IPS DF 6.9 (cell line): Measurements from ENCODE around the gene HOXB4.

ENCODE experiments used
- DNase-seq: peaks from one replicate; pipeline ENCODE4 v3.0.0-alpha.2; 2013; ENCODE audit warnings: low read depth, low spot score
- H3K27ac ChIP-seq: one replicate; pipeline ENCODE4 v1.5.1; 2013; ENCODE audit warnings: low read length, control low read depth
- H3K27me3 ChIP-seq: 2 replicates; pipeline ENCODE4 v1.6.1; 2013; ENCODE audit warnings: mild to moderate bottlenecking, low read length; ENCODE audit not compliant: control insufficient read depth, insufficient read depth
- H3K36me3 ChIP-seq: 2 replicates; pipeline ENCODE4 v1.6.1; 2013; ENCODE audit warnings: low read length; ENCODE audit not compliant: control insufficient read depth, insufficient read depth
- H3K4me1 ChIP-seq: 2 replicates; pipeline ENCODE4 v1.6.1; 2013; ENCODE audit warnings: low read length; ENCODE audit not compliant: control insufficient read depth, insufficient read depth
- H3K4me3 ChIP-seq: 2 replicates; pipeline ENCODE4 v1.5.1; 2013; ENCODE audit warnings: mild to moderate bottlenecking, low read length
- H3K9me3 ChIP-seq: 2 replicates; pipeline ENCODE4 v1.6.1; 2013; ENCODE audit warnings: low read length, inconsistent platforms; ENCODE audit not compliant: control insufficient read depth, insufficient read depth
- WGBS: extraction: QIAGEN DNeasy Blood & Tissue Kit; methylation state at CpG from one replicate; pipeline ENCODE4 v1.1.7; 2013; ENCODE audit warnings: mixed read lengths, missing lambda C conversion rate; ENCODE audit not compliant: insufficient read length, insufficient coverage; 5-methylcytosine and 5-hydroxymethylcytosine counted together

HOXB4 gene

DNA sequence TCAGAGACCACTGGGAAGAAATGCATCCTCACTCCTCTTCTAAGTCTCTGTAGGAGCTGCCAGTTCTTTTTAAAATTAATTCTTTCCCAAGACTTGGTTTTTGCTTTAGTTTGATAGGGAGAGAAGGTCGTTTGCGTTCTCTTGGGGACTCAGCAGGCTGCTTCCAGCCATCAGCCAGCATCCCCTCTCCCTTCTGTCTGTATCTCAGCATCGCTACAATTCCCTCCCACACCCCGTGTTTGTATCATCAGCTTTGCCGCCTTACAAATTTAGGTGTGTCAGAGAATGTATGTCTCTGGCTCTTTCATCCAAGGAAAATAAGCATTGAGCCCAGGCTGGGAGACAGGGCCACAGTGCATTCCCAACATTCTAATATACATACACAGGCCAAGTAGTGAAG is 21.2 kb upstream of the HOXB4 start:
- peaks cover 100% of the 10 kb centered on the region for H3K27me3 ChIP-seq
- H3K4me3 ChIP-seq, result no peak overlapping the region

DNA sequence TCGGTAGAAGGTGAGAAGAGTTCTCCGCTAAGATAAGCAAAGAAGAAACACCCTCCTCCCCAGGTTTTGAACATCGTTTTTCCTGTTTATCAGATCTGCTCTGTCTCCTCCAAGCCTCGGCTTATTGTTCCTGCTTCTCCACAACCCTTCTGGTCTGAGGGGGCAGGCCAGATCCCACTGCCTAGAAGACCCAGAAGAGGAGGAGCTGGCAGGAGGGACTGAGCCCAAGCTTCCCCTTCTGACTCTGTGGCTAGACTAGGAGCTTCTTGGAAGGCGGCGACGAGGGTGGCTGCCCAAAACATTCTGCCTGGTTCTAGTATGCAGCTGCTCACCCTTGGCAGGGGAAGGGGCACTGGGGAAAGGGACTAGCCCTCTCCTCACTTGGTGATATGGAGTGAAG is 20.6 kb upstream of the HOXB4 start:
- no peaks in the 10 kb centered on the region for H3K9me3 ChIP-seq
- H3K4me3 ChIP-seq, result no peak overlapping the region
- peaks cover 4% of the 10 kb centered on the region; the same call in 1 of the 2 replicates for H3K4me1 ChIP-seq
- WGBS, result no CpG with 5 or more reads among the region's 7 CpGs
- peaks cover 98% of the 10 kb centered on the region for H3K27me3 ChIP-seq
- DNase-seq, result no peak
- H3K27ac ChIP-seq, result no peak overlapping the region
- H3K36me3 ChIP-seq, result no peaks in the 10 kb centered on the region

More for the DNA sequence above, 21.2 kb upstream of the HOXB4 start:
- H3K36me3 ChIP-seq, result no peaks in the 10 kb centered on the region
- H3K4me1 ChIP-seq, result peaks cover 2% of the 10 kb centered on the region; the same call in 1 of the 2 replicates
- no peak for DNase-seq
- no CpG with 5 or more reads among the region's 5 CpGs for WGBS
- H3K27ac ChIP-seq, result no peak overlapping the region
- H3K9me3 ChIP-seq, result no peaks in the 10 kb centered on the region

DNA sequence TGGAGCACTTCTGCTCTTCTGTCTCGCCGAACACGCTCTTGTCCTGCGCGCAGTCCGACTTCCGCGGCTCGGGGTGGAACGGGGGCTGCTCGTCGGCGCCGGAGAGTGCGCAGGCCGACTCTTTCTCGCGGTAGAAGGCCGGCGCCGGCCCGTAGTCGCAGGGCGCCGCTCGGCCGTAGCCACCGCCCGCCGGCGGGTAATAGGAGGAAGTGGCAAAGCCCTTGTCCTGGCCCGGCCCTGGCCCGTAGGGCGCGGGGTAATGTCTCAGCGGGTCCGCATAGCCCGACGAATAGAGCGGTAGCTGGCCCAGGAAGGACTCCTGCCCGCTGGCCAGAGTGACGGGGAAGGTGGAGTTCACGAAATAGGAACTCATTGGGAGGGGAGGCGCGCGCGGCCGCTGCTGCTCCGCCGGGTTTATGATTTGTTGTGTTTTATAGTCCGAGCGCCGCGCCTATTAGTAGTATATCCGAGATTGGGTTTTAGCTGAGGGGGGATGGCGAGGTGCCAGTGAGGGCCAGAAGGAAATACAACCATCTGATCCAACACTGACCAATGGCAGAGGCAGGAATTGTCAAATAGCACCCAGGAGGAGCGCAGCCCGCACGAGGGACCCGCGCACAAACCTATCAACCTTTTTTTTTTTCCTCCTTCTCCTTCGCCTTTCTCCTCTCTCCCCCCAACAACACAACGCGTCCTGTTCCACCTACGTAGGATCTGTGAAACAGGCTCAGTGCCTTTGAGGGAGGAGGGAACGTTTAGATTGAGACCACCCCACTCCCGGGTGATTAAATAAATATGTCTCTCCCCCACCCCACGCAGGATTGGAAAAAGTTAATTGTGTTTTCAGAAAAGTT is 19.9 kb upstream of the HOXB4 start:
- WGBS, result no CpG with 5 or more reads among the region's 68 CpGs
- DNase-seq, result no peak
- Histone ChIP-seq H3K4me1 (peaks cover 4% of the 10 kb centered on the region; the same call in 1 of the 2 replicates), H3K9me3 (no peaks in the 10 kb centered on the region), H3K27me3 (peaks cover 96% of the 10 kb centered on the region), H3K36me3 (no peaks in the 10 kb centered on the region), H3K27ac (no peak overlapping the region), H3K4me3 (no peak overlapping the region)

DNA sequence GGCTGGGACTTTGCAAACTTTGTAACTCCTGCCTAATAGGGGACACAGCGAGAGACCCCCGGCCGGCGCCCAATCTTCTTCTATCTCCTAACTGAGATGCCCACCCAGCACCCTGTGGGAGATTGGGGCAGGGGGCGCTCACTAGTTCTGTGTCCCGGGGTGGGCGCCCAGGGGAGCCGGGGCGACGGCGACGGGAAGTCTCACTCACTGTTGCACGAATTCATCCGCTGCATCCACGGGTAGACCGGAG is 19.3 kb upstream of the HOXB4 start:
- Histone ChIP-seq H3K9me3 (no peaks in the 10 kb centered on the region), H3K27ac (no peak overlapping the region), H3K4me3 (no peak overlapping the region), H3K27me3 (peaks cover 96% of the 10 kb centered on the region), H3K4me1 (peaks cover 4% of the 10 kb centered on the region; the same call in 1 of the 2 replicates), H3K36me3 (no peaks in the 10 kb centered on the region)
- DNase-seq, result no peak
- no CpG with 5 or more reads among the region's 16 CpGs for WGBS

DNA sequence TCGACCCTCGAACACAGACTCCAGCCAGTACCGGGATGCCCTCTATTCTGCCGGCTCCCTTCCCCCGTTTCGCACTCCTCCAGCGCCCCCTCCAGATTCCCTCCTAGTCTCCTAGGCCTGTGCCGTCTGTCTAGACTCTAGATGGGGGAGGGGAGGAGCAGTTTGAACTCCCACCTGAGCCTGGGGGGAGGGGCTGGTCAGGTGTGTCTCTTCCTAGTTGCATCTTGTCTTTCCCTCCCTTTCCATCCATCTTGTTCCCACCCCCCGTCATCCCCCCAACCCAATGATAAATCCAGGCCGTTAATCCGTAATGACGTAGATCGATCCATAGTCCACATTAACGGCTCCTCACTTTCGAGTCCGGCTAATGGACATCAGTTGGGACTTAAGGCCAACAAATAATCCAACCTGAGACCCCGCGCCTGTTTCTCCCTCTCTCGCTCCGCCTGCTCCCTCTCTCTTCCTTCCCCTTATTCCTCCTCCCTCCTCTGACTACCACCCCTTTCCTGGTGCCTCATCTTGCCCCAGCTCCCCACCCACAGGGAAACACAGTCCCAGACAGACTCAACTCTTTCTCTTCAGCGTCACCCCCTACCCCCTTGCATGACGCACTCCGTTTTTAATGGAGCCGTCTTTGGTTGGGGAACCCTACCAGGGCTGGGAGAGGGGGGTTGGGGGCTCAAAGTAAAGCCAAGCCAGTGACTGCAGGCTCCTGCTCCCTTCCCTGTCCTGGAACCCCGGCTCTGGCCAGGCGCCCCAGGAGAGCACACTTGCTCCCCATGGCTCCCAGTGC is 18.8 kb upstream of the HOXB4 start:
- Histone ChIP-seq H3K27ac (no peak overlapping the region), H3K4me3 (no peak overlapping the region), H3K36me3 (no peaks in the 10 kb centered on the region), H3K27me3 (peaks cover 96% of the 10 kb centered on the region), H3K4me1 (peaks cover 4% of the 10 kb centered on the region; the same call in 1 of the 2 replicates), H3K9me3 (no peaks in the 10 kb centered on the region)
- DNase-seq, result no peak
- no CpG with 5 or more reads among the region's 26 CpGs for WGBS

DNA sequence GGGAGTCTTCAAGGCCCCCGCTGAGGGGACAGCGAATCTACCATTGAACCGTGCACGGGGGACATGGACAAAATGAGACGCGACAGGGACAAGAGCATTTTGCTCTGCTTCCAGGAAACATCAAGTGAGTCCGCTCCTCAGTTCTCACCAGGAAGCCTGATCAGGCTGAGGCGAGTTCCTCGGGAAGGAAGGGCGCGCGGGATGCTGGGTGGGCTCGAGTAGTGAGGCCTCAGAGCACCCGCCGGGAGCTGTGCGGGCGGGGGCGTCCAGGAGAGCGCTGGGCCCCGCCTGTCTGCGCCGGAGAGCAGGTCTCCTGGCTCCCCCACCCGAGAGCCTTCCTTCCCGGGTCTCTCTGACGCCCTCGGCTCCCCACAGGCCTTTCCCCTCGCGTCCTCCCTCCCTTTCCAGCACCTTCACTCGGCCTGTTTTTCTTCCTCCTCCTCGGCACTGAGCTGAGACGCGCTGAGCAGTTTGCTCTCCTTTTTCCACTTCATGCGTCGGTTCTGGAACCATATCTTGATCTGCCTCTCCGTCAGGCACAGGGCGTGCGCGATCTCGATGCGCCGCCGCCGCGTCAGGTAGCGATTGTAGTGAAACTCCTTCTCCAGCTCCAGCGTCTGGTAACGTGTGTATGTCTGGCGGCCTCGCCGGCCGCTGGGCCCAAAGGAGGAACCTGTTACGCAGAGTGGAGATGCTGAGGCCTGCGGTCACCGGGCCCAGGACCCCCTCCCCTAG is 18.0 kb upstream of the HOXB4 start:
- no peak for DNase-seq
- Histone ChIP-seq H3K36me3 (no peaks in the 10 kb centered on the region), H3K27me3 (peaks cover 96% of the 10 kb centered on the region), H3K9me3 (no peaks in the 10 kb centered on the region), H3K4me1 (0 out of 2 replicates have a peak, but pooled peaks cover 4% of the 10 kb centered on the region), H3K27ac (no peak overlapping the region), H3K4me3 (no peak overlapping the region)
- no CpG with 5 or more reads among the region's 54 CpGs for WGBS

DNA sequence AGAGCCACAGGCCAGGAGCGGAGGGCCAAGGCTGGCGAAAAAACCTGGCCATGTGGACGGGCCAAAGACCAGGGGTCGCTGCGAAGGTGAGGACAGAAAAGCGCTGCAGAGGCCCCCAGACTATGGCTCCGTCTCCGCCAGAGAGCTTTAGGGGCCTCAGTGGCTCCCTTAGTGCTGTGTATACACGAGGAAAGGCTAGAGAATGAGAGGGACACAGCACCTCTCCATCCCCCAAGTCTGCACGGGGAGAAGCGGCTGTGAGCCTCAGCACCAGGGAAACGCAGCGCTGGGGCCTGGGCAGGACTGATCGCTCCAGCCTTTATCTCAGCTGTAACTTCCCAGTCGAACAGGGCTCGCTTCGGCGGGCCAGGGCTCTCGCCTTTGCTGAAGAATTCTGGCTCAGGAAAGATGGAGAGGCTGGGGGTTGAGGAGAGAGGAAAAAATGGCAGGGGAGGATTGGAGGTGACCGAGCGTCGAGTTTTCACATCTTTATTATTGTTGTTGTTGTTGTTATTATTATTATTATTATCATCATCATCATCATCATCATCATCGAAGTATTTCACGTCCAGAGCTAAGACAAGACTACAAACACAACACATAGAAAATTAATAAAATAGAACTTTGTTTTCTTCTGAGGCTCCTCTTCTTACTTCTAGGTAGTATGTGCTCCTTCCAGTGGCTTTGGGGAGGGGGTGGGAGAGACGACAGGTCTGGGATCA is 17.3 kb upstream of the HOXB4 start:
- no peak for DNase-seq
- Histone ChIP-seq H3K4me3 (no peak overlapping the region), H3K4me1 (peaks cover 4% of the 10 kb centered on the region; the same call in 1 of the 2 replicates), H3K36me3 (no peaks in the 10 kb centered on the region), H3K27me3 (peaks cover 96% of the 10 kb centered on the region), H3K9me3 (no peaks in the 10 kb centered on the region), H3K27ac (no peak overlapping the region)
- WGBS, result no CpG with 5 or more reads among the region's 25 CpGs

DNA sequence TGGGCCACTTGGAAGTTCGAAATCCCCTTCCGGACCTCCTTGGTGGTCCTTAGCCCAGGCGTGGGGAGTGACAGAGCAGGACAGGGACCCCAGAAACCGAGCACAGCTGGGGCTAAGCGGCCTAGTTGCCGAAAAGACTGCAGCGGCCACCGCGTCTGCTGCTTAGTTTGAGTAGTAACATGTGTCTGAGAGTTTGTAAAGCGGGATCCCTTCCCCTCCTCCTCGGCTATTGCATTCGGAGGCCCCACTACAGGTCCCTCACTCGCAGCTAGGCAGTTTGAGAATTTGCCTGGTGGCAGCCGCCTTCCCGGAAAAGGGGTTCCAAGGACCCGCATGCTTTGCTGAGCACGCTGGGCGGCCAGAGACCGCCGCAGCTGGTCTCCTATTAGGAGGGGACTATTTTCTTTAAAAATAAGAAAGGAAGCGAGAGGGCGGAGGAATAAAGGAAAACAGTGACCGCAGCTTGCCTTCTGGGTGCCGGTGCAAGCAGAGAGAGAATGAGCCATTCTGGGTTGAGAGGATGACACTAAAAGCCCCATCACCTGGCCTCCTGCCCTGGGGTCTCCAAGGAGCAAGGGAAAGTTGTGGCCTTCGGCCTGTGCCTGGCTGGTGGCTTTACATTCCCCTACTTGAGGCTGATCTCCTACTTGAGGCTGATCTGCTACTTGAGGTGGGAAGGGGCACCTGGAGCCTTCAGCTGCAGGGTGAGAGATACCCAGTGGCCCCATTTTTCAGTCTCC is 16.6 kb upstream of the HOXB4 start:
- DNase-seq, result no peak
- Histone ChIP-seq H3K27ac (no peak overlapping the region), H3K36me3 (no peaks in the 10 kb centered on the region), H3K27me3 (peaks cover 96% of the 10 kb centered on the region), H3K4me1 (peaks cover 5% of the 10 kb centered on the region; the same call in 1 of the 2 replicates), H3K4me3 (no peak overlapping the region), H3K9me3 (no peaks in the 10 kb centered on the region)
- no CpG with 5 or more reads among the region's 25 CpGs for WGBS

DNA sequence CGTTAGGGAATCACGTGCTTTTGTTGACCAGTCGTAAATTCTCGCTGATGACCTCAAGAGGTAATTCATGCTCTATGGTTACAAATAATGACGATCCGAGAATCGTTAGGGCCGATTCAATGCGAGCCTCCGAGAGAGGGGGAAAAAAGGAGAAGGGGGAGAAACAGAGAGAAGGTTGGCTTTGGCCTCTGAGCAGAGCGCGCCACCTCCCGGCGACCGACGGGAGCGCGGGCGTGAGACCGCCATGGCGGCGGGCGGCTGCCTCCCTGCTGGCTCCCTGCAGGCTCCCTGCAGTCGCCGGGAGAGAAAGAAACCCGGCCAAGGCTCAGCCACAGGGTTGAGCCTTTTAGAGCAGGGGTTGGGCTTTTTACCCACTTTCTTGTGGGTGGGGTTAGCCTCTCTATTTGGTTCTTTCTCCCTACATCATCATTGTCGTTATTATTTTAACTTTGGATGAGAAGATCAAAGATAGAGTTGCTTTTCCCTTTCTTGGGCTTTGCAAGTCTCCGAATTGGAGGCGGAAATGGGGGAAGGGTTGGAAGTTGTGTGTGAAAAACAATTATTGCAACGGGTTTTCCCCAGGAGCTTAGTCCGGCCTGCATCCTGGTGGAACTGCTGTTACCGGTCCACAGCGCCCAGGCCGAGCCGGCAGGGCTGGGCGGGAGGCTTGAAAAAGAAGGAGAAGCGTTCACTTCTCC is 15.8 kb upstream of the HOXB4 start:
- Histone ChIP-seq H3K36me3 (no peaks in the 10 kb centered on the region), H3K4me1 (peaks cover 5% of the 10 kb centered on the region; the same call in 1 of the 2 replicates), H3K4me3 (no peak overlapping the region), H3K9me3 (no peaks in the 10 kb centered on the region), H3K27me3 (peaks cover 96% of the 10 kb centered on the region), H3K27ac (no peak overlapping the region)
- no peak for DNase-seq
- WGBS, result no CpG with 5 or more reads among the region's 37 CpGs
